Posterior vena cava (tissue), 2 donors: ENCODE results near the gene GSTT2B. TPM values are rescaled to one million over a fixed set of nuclear protein-coding genes. Genes with fewer than 3 reads are reported as not detected.
"Not testable (repeated sequence)": the region's sequence is repeated elsewhere in the genome, so short reads cannot be mapped to it uniquely, and the experiment has no call there.

Experiments used
- DNase-seq: peaks from one replicate; pipeline ENCODE4 v3.0.0-alpha.2; 2020; ENCODE audit warnings: low spot score
- intact Hi-C, 2 donors: fragments of 100-400 bp; cut with DNase I; formaldehyde crosslinking; loops; one replicate each; pipeline versions ENCODE4 v1.14.1 to v1.14.2; 2022 to 2023
- total RNA-seq, 2 donors: library from RNA; stranded (reverse); fragmentation: NEBNext Ultra II Directional; extraction: Animal tissue kit (Norgen Biotek cat#: 25700); gene quantifications; one replicate each; pipeline ENCODE4 v1.2.1, GENCODE V29; 2021
- donor health status: DM: yes; HTN: yes; CAD: no.
- donor health status: DM: yes; HTN: yes; CAD: no.

Gene GSTT2B
- total RNA-seq, 2 donors from 2014 or later = 5.6 to 13.1 TPM

DNA sequence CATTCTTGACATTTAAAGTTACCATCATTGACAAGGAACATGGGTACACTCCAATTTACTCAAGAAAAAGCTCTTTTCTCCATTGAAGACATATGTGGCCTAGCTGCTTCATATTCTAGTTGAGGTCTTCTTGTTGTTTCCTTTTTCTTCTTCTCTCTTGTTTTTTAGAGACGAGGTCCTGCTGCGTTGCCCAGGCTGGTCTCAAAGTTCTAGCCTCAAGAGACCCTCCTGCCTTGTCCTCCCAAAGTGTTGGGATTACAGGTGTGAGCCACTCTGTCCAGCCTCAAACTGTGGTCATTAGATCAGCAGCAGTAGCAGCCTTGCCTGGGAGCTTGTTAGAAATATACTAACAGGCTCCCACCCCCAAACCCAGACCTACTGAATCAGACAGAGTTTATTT is 32.1 kb upstream of the GSTT2B start:
- peak; percentile 7 for DNase-seq

DNA sequence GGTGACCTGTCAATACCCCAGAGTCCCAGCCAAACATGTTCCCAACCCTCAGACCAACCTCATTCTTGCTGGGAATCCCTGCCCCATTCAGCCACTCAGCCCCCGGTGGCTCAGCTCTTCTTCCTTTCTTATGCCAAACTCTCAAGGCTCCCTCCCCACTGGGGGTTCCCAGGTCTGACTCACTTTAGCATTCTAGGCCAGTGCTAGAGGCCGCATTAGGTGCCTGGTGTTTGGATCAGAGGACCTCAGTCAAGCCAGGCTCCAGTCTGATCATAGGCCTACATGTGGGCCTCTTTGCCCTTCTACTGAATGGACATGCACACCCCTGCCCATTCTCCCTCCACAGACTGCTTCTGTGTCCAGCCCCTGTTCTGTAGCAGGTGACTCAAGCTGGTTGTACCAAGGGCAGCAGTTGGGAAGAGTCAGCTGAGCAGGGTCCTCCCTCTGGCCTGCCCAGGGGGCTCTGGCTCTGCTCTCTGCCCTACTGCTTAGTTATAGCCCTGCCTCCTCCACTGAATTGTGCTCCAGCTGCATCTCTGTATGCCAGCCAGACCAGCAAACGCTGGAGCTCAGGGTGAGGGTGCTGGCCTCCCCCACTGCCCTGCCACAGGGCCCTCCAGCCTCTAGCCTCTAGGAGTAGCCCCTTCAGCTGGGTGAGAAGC is 28.7 kb upstream of the GSTT2B start:
- DNase-seq = not testable (repeated sequence)
- intact Hi-C loops = loop anchor here in 1 of 2 donors (10.0 kb wide), 1 partner anchor 195 kb away; the partner anchor contains the start of gene SUSD2

More for the DNA sequence above, 32.1 kb upstream of the GSTT2B start:
- intact Hi-C loops = not testable (repeated sequence)

DNA sequence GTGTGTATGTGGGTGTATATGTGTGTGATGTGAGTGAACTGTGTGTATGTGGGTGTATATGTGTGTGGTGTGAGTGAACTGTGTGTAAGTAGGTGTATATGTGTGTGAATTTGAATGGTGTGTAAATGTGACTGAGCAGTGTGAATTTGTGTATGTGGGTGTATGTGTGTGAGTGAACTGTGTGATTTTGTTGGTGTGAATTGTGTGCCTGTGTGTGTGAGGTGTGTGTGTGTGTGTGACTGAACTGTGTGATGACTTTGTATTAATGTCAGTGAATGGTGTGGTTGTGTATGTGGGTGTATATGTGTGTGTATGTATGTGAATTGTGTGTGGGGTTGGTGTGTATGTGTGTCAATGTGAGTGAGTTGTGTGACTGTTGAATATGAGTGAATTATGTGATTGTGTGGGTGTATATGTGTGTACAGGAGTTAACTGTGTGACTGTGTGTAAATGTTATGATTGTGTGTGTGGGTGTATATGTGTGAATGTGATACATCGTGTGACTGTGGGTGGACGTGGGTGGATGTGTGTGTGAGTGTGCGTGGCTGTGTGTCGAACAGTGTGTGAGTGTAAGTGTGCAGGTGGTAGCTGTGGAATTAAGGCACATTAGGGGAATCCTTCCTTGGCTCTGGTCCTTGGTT is 25.7 kb upstream of the GSTT2B start:
- intact Hi-C loops = loop anchor here in 1 of 2 donors (10.0 kb wide), 1 partner anchor 198 kb away; the partner anchor contains the start of gene SUSD2
- peak; percentile 28 for DNase-seq

GRCh38 chr22:23986089-23986488 is 25.1 kb upstream of the GSTT2B start:
- intact Hi-C loops = loop anchor here in 1 of 2 donors (10.0 kb wide), 1 partner anchor 199 kb away; the partner anchor contains the start of gene SUSD2
- DNase-seq = peak; percentile 42

- intact Hi-C loops = loop anchor here in 1 of 2 donors (10.0 kb wide), 1 partner anchor 200 kb away; the partner anchor contains the start of gene SUSD2
These were observed 23.4 kb upstream of the GSTT2B start for GRCh38 chr22:23984430-23984829.

DNA sequence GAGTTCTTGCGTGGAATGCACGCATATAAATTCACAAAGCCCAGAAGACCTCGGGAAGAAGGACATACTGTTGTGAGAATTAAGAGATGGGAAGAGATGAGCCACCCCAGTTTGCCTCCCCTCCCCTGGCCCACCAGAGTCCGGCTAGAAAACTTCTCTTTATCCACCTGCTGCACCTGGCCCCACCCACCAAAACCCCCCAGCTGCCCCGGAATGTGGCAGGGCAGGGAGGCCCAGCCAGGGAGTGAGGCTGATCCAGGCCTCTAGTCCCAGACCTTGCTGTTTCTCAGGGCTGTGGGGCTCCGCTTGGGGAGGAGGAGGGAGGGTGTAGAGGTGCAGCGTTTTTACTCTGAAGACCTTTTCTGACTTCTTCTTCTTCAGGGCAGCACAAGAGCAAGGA is 19.6 kb upstream of the GSTT2B start:
- peak; percentile 30 for DNase-seq
- intact Hi-C loops = loop anchor here in 1 of 2 donors (10.0 kb wide), 1 partner anchor 204 kb away; the partner anchor contains the start of gene SUSD2

More at GRCh38 chr22:23984430-23984829, 23.4 kb upstream of the GSTT2B start:
- peak; percentile 58 for DNase-seq

DNA sequence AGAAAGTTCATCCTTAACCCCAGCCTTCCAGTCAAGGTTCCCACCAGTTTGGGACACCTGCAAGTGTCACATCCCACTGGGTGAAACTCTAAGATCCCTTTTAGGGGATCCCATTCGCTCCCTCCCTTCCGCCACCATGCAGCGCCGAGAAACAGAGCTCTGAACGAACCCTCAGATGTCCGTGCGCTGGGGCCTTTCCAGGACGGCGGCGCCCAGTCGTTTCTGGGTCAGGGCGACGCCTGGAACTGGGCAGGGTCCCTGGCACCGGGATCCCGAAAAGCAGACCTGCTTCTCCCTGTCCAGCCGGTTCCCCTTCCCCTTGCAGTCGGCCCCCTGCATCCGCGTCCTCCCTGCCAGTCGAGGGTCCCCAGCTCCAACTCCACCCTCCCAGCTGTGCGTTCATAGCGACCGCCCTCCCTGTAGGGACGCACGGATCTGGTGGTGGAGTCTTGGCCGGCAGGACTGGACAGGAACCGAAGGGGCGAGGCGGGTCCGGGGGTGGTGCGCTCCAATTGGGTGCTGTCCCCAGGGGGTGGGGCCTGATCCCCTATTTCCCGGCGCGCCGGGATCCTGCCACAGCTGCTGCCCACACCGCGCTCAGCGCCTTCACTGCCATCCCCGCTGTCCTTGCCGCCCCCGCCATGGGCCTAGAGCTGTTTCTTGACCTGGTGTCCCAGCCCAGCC is 18.7 kb upstream of the GSTT2B start, which contains the start of gene GSTT2:
TSS of gene GSTT2 (plus strand) at position 578 of the 684 bp plus-strand sequence.
- not testable (repeated sequence) for DNase-seq
- intact Hi-C loops = loop anchor here (10.0 kb wide), 2 partner anchors 55 to 205 kb away; partner anchors contain the start of gene SUSD2 (in 1 of the 2)

DNA sequence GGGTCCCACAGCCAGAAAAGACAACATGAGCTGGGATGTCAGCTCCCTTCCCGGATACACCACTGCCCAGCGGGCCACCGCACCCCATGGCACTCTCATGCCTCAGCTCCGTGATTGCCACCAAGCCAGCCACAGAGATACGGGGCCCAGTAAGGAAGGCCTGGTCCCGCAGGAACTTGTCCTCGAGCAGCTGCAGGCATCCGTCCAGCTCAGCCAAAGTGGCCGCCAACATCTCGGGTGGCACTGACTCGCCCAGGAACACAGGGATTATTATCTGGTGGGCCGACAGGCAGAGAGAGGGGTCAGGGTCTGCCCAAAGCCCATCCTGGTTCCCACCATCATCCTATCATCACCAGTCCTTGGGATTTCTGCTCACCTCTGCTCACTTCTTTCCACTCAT is 16.3 kb upstream of the GSTT2B start:
- peak; percentile 32 for DNase-seq
- intact Hi-C loops = loop anchor here in 1 of 2 donors (10.0 kb wide), 1 partner anchor 53 kb away; no protein-coding TSS in a partner anchor

DNA sequence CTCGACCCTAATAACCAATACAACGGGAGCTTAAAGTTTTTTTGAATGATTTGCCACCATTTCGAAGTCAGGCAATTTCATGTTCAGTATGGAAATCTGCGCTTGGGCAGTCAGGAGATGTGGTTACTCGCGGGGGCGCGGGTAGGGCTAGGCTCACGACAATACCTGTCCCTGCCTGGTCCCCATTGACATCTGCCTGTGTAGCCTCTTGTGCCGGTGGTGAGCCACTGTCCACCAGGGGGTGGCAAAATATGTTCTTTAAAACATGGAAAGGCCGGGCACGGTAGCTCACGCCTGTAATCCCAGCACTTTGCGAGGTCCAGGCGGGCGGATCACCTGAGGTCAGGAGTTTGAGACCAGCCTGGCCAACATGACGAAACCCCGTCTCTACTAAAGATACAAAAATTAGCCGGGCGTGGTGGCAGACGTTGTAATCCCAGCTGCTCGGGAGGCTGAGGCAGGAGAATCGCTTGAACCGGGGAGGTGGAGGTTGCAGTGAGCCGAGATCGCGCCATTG is 13.9 kb upstream of the GSTT2B start:
- not testable (repeated sequence) for DNase-seq
- intact Hi-C loops = loop anchor here in 1 of 2 donors (10.0 kb wide), 1 partner anchor 50 kb away; no protein-coding TSS in a partner anchor

DNA sequence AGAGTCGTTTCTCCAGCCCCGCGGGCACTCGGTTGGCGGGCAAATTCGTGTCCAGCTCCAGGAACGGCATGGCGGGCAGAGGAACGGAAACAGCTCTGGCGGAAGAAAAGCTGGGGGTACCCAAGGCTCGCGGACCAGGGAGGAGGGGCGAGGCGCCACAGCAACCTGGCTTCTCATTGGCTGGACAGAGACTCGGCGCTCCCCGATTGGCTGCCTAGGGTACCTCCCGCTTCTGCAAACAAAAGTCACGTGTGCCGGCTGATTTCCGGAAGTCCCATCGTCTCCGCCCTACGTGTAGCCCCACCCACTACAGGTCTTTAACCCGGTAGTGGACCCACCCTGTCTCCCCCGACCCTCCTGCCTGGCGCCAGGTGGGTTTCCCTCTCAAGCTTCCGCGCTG is 13.3 kb upstream of the GSTT2B start, which contains the start of gene DDT:
TSS of gene DDT (minus strand) at position 97 of the 400 bp plus-strand sequence. CDS start at position 70, 27 bp downstream.
- DNase-seq = not testable (repeated sequence)
- intact Hi-C loops = loop anchor here in 1 of 2 donors (10.0 kb wide), 1 partner anchor 50 kb away; no protein-coding TSS in a partner anchor

- peak; percentile 48 for DNase-seq
- intact Hi-C loops = loop anchor here in 1 of 2 donors (10.0 kb wide), 1 partner anchor 47 kb away; no protein-coding TSS in a partner anchor
These were observed 10.9 kb upstream of the GSTT2B start for GRCh38 chr22:23971927-23972326.

DNA sequence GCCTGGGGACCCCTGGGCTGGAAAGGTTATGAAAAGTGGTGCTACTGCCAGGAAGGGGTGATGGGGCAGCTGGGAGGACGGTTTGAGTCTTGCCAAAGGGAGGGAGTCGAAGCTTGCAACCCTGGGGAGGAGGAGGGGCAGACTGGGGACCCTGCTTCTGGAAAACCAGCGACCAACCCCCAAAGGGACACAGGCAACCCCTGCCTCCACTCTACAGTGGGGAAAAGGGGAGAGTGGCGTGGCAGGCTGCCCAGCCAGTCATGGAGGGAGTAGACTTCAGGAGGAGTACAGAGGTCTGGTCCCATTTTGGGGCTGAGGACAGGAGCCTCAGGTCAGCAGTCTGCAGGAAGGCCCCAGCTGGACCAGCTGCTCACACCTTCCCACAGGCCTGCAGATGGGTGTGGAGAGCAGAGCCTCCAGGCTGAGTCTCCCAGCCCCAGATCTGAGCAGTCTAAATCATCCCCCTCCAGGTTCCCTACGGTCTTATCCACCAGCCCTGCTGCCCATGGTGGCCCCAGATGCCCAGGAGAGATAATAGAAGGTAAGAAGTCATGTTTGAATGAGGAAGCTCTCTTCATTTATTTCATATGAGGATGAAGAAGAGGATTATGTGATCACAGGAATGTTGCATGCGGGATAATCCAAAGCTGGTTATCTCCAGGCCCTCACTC is 10.0 kb upstream of the GSTT2B start:
- intact Hi-C loops = loop anchor here in 1 of 2 donors (10.0 kb wide), 1 partner anchor 46 kb away; no protein-coding TSS in a partner anchor
- peak; percentile 57 for DNase-seq

DNA sequence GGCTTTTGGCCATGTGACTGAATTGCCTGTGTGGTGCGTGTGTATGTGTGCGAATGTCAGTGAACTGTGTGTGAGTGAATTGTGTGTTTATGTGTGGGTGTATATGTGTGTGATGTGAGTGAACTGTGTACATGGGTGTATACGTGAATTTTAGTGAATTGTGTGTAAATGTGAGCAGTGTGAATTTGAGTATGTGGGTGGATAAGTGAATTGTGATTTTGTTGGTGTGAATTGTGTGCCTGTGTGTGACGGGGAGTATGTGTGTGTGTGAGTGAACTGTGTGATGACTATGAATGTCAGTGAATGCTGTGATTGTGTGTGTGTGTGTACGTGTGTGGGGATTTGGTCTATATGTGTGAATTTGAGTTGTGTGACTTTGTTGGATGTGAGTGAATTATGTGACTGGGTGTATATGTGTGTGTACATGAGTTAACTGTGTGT is 9.2 kb upstream of the GSTT2B start:
- DNase-seq = no peak
- intact Hi-C loops = loop anchor here in 1 of 2 donors (10.0 kb wide), 1 partner anchor 45 kb away; no protein-coding TSS in a partner anchor

DNA sequence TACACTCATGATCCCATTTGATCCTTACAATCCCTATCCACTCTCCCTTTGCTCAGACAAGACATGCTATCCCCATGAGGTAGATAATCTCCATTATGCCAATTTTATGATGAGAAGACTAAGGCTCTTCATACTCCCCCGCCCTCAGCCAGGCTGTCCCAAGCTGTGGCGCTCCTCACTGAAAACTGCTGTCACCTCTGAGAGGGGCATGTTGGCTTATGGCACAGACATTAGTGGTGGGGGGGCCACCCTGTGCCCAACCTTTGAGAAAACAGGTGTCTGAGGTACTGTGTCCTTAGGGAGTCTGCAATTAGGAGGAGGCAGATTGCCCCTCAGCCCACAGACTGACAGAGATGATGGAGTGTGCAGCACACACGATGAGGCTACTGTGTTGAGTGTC is 8.1 kb upstream of the GSTT2B start:
- intact Hi-C loops = no loop called here
- DNase-seq = peak; percentile 64

GRCh38 chr22:23966568-23966967 is 5.6 kb upstream of the GSTT2B start, which contains the start of gene DDTL:
Gene DDTL (plus strand): TSS chr22:23966888. CDS start chr22:23966915, 27 bp downstream.
- DNase-seq, intact Hi-C loops: not testable (repeated sequence)

DNA sequence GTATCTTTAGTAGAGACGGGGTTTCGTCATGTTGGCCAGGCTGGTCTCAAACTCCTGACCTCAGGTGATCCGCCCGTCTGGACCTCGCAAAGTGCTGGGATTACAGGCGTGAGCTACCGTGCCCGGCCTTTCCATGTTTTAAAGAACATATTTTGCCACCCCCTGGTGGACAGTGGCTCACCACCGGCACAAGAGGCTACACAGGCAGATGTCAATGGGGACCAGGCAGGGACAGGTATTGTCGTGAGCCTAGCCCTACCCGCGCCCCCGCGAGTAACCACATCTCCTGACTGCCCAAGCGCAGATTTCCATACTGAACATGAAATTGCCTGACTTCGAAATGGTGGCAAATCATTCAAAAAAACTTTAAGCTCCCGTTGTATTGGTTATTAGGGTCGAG is 5.1 kb upstream of the GSTT2B start:
- DNase-seq = peak; percentile 38
- intact Hi-C loops = not testable (repeated sequence)

- peak; percentile 81 for DNase-seq
- intact Hi-C loops = not testable (repeated sequence)
These were observed 4.6 kb downstream of the GSTT2B start for GRCh38 chr22:23956301-23956900.
